GM23338 (cell line): ENCODE measurements around the gene MKI67. TPM values are rescaled to one million over a fixed set of nuclear protein-coding genes. Genes with fewer than 3 reads are reported as not detected.

Experiments used
- ATAC-seq: fragments of 200-7000 bp; cut with Tn5 transposase; 3 replicates; pipeline ENCODE4 v1.9.1; 2020
- DNase-seq: peaks from one replicate; pipeline ENCODE4 v3.0.0-alpha.2; 2015; ENCODE audit warnings: low spot score
- H2AFZ ChIP-seq: fragments of 200-600 bp; sonication (generic); 2 replicates; pipeline ENCODE4 v1.8.0; 2016; ENCODE audit warnings: antibody characterized with exemption, mild to moderate bottlenecking, moderate library complexity
- H3F3A ChIP-seq: fragments of 200-600 bp; sonication (generic); replicated peaks from 2 replicates; pipeline ENCODE4 v1.8.0; 2017; ENCODE audit warnings: antibody characterized with exemption, mixed run types, low read depth
- H3K27ac ChIP-seq: fragments of 200-600 bp; sonication (generic); 2 replicates; pipeline ENCODE4 v1.6.1; 2016; ENCODE audit warnings: low read depth
- H3K27me3 ChIP-seq: fragments of 200-600 bp; sonication (generic); 2 replicates; pipeline ENCODE4 v1.8.0; 2016; ENCODE audit warnings: mild to moderate bottlenecking, mixed run types, moderate library complexity; ENCODE audit not compliant: insufficient read depth
- H3K36me3 ChIP-seq: fragments of 200-600 bp; sonication (generic); 2 replicates; pipeline ENCODE4 v1.8.0; 2016; ENCODE audit warnings: mild to moderate bottlenecking; ENCODE audit not compliant: insufficient read depth
- H3K4me1 ChIP-seq: fragments of 200-600 bp; sonication (generic); 2 replicates; pipeline ENCODE4 v1.8.0; 2016; ENCODE audit warnings: mild to moderate bottlenecking, moderate library complexity; ENCODE audit not compliant: insufficient read depth
- H3K4me2 ChIP-seq: fragments of 200-600 bp; sonication (generic); 2 replicates; pipeline ENCODE4 v1.7.1; 2017; ENCODE audit warnings: mixed run types
- H3K4me3 ChIP-seq: fragments of 200-600 bp; sonication (generic); 2 replicates; pipeline ENCODE4 v1.6.1; 2016; ENCODE audit warnings: mixed run types
- H3K79me2 ChIP-seq: fragments of 200-600 bp; sonication (generic); replicated peaks from 2 replicates; pipeline ENCODE4 v1.8.0; 2017; ENCODE audit warnings: mild to moderate bottlenecking; ENCODE audit not compliant: insufficient read depth
- H3K9me2 ChIP-seq: fragments of 200-600 bp; sonication (generic); 2 replicates; pipeline ENCODE4 v1.8.0; 2017; ENCODE audit not compliant: insufficient read depth
- H4K20me1 ChIP-seq: fragments of 200-600 bp; sonication (generic); replicated peaks from 2 replicates; pipeline ENCODE4 v1.8.0; 2017; ENCODE audit warnings: mild to moderate bottlenecking; ENCODE audit not compliant: insufficient read depth
- H3K27ac Mint-ChIP-seq: 2 replicates; pipeline ENCODE4 v1.8.0; 2020; ENCODE audit warnings: inconsistent platforms, mild to moderate bottlenecking, moderate library complexity, mixed read lengths
- H3K27me3 Mint-ChIP-seq: 3 replicates; pipeline ENCODE4 v1.8.0; 2022; ENCODE audit warnings: low read depth, mild to moderate bottlenecking, moderate library complexity, mixed read lengths, inconsistent platforms; ENCODE audit not compliant: insufficient read depth, poor library complexity
- H3K36me3 Mint-ChIP-seq: 3 replicates; pipeline ENCODE4 v1.8.0; 2021; ENCODE audit warnings: low read depth, mild to moderate bottlenecking, inconsistent platforms, moderate library complexity, mixed read lengths
- H3K4me1 Mint-ChIP-seq: 3 replicates; pipeline ENCODE4 v1.8.0; 2020; ENCODE audit warnings: mild to moderate bottlenecking, inconsistent platforms, mixed read lengths
- H3K4me3 Mint-ChIP-seq: 3 replicates; pipeline ENCODE4 v1.8.0; 2021; ENCODE audit warnings: moderate library complexity, mild to moderate bottlenecking, inconsistent platforms, mixed read lengths
- H3K9me3 Mint-ChIP-seq: 3 replicates; pipeline ENCODE4 v1.8.0; 2020; ENCODE audit warnings: moderate library complexity, mild to moderate bottlenecking, inconsistent platforms, mixed read lengths
- CREB1 ChIP-seq: fragments of 250-450 bp; sonication (Bioruptor Pico); IDR thresholded peaks from 2 replicates; pipeline ENCODE4 v1.5.0; 2020; ENCODE audit warnings: low read depth, mild to moderate bottlenecking, moderate library complexity
- EZH2 ChIP-seq: fragments of 200-600 bp; sonication (generic); IDR thresholded peaks from one replicate; pipeline ENCODE4 v1.8.0; 2017; ENCODE audit warnings: antibody characterized with exemption, mild to moderate bottlenecking, low read depth; ENCODE audit not compliant: unreplicated experiment
- EZH2phosphoT487 ChIP-seq: fragments of 200-600 bp; sonication (generic); IDR thresholded peaks from one replicate; pipeline ENCODE4 v1.8.1; 2018; ENCODE audit warnings: antibody characterized with exemption; ENCODE audit not compliant: unreplicated experiment
- JUNB ChIP-seq: IDR thresholded peaks from one replicate; pipeline ENCODE4 v1.6.1; 2016; ENCODE audit warnings: antibody characterized with exemption; ENCODE audit not compliant: unreplicated experiment
- NANOG ChIP-seq: IDR thresholded peaks from 2 replicates; pipeline ENCODE4 v1.6.1; 2016; ENCODE audit warnings: antibody characterized with exemption, borderline replicate concordance
- POLR2AphosphoS5 ChIP-seq: IDR thresholded peaks from 2 replicates; pipeline ENCODE4 v1.6.1; 2016; ENCODE audit warnings: antibody characterized with exemption, low read depth
- REST ChIP-seq: IDR thresholded peaks from one replicate; pipeline ENCODE4 v1.6.1; 2018; ENCODE audit warnings: antibody characterized with exemption; ENCODE audit not compliant: unreplicated experiment
- STAT1 ChIP-seq: IDR thresholded peaks from one replicate; pipeline ENCODE4 v1.6.1; 2016; ENCODE audit warnings: antibody characterized with exemption; ENCODE audit not compliant: unreplicated experiment
- ZNF114 ChIP-seq: fragments of 250-450 bp; sonication (Bioruptor Pico); IDR thresholded peaks from 2 replicates; pipeline ENCODE4 v1.5.0; 2020; ENCODE audit warnings: mild to moderate bottlenecking, moderate library complexity
- ZNF331 ChIP-seq: fragments of 250-450 bp; sonication (Bioruptor Pico); IDR thresholded peaks from 2 replicates; pipeline ENCODE4 v1.5.0; 2020; ENCODE audit warnings: low read depth, mild to moderate bottlenecking, moderate library complexity
- polyA plus RNA-seq: library from polyadenylated mRNA; unstranded; fragments of >200 nt; fragmentation: Nextera tagmentation; extraction: Ambion mirVana; gene quantifications from 2 replicates; pipeline ENCODE4 v1.2.1, GENCODE V29; 2016
- total RNA-seq: library from RNA; depleted of rRNA; stranded (reverse); fragments of >200 nt; shearing (Covaris generic); gene quantifications from 2 replicates; pipeline ENCODE4 v1.2.3, GENCODE V29; 2014
- TF ChIP-seq, protein P1 (sequence below), 2 experiments: fragments of 200-600 bp in 1 of 2; sonication (generic) in 1 of 2; conservative IDR thresholded peaks; 2 replicates each; pipeline versions ENCODE4 v1.5.1 to v1.6.1; 2016 to 2017; ENCODE audit warnings: antibody characterized with exemption in 2 of 2, low read depth in 2 of 2, mild to moderate bottlenecking in 2 of 2, moderate library complexity in 1 of 2
- TF ChIP-seq, protein P2 (sequence below): IDR thresholded peaks from 2 replicates; pipeline ENCODE4 v1.6.1; 2016; ENCODE audit warnings: antibody characterized with exemption
- TF ChIP-seq, protein P3 (sequence below): fragments of 250-450 bp; sonication (Bioruptor Pico); IDR thresholded peaks from 2 replicates; pipeline ENCODE4 v1.5.0; 2020; ENCODE audit warnings: mild to moderate bottlenecking, moderate library complexity

The MKI67 gene
- total and polyA plus RNA-seq, 2 experiments from 2014 or later: 58.0 to 103 TPM

DNA sequence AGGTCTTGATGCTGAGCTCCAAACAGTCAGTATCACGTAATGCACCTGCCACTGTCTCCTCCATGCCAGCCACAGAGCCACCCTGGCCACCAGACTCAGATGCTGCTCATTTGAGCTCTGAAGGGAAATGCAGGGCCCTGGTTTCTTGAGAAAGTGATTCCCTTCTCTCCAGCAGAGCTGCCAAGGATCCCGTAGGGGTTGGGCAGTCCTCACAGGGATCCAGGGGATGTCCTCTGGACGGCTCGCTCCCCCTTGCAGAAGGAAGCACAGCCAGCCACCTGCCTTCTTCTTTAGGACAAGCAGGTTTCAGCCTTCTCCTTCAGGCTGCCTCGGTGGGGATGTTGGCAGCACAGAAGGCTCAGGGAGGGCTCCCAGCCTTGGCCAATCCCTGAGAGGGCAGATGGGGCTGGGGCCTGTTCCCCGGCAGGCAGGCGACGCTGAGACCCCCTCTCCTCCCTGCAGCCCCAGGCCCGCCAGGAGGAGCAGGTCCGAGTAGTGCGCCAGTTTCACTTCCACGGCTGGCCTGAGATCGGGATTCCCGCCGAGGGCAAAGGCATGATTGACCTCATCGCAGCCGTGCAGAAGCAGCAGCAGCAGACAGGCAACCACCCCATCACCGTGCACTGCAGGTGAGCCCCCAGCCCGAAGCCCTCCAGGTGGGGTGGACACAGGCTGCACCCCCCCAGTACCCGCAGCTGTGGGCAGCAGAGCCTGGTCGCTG is 48.9 kb downstream of the MKI67 start:
- Histone ChIP-seq H3K4me3 (no peak overlapping the region), H3F3A (no peaks in the 10 kb centered on the region), H3K4me1 (no peaks in the 10 kb centered on the region), H3K27ac (no peak overlapping the region), H4K20me1 (no peaks in the 10 kb centered on the region), H3K9me2 (no peaks in the 10 kb centered on the region), H3K27me3 (no peaks in the 10 kb centered on the region), H3K4me2 (no peak overlapping the region), H3K79me2 (no peaks in the 10 kb centered on the region), H3K36me3 (no peaks in the 10 kb centered on the region), H2AFZ (no peak overlapping the region)
- no peak overlapping the region for H3K27ac Mint-ChIP-seq
- H3K4me3 Mint-ChIP-seq: no peak overlapping the region
- no peaks in the 10 kb centered on the region for H3K27me3 Mint-ChIP-seq
- peaks cover 10% of the 10 kb centered on the region; the same call in 2 of the 3 replicates for H3K4me1 Mint-ChIP-seq
- H3K9me3 Mint-ChIP-seq: no peaks in the 10 kb centered on the region
- ATAC-seq: no peak
- no peaks in the 10 kb centered on the region for H3K36me3 Mint-ChIP-seq
- no peak for TF ChIP-seq NANOG
- TF ChIP-seq ZNF331 (CRISPR knock-in tag): no peak
- no peak for TF ChIP-seq JUNB
- TF ChIP-seq POLR2AphosphoS5: no peak
- TF ChIP-seq, protein P1, sequence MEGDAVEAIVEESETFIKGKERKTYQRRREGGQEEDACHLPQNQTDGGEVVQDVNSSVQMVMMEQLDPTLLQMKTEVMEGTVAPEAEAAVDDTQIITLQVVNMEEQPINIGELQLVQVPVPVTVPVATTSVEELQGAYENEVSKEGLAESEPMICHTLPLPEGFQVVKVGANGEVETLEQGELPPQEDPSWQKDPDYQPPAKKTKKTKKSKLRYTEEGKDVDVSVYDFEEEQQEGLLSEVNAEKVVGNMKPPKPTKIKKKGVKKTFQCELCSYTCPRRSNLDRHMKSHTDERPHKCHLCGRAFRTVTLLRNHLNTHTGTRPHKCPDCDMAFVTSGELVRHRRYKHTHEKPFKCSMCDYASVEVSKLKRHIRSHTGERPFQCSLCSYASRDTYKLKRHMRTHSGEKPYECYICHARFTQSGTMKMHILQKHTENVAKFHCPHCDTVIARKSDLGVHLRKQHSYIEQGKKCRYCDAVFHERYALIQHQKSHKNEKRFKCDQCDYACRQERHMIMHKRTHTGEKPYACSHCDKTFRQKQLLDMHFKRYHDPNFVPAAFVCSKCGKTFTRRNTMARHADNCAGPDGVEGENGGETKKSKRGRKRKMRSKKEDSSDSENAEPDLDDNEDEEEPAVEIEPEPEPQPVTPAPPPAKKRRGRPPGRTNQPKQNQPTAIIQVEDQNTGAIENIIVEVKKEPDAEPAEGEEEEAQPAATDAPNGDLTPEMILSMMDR (conservative IDR thresholded peaks at IDR 0.05; ENCODE audit: low read depth in 2 of 2): no peak
- no peak for TF ChIP-seq STAT1
- no peak for TF ChIP-seq CREB1 (CRISPR knock-in tag)
- TF ChIP-seq EZH2: no peak
- TF ChIP-seq, protein P2, sequence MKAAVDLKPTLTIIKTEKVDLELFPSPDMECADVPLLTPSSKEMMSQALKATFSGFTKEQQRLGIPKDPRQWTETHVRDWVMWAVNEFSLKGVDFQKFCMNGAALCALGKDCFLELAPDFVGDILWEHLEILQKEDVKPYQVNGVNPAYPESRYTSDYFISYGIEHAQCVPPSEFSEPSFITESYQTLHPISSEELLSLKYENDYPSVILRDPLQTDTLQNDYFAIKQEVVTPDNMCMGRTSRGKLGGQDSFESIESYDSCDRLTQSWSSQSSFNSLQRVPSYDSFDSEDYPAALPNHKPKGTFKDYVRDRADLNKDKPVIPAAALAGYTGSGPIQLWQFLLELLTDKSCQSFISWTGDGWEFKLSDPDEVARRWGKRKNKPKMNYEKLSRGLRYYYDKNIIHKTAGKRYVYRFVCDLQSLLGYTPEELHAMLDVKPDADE: no peak
- TF ChIP-seq, protein P3, sequence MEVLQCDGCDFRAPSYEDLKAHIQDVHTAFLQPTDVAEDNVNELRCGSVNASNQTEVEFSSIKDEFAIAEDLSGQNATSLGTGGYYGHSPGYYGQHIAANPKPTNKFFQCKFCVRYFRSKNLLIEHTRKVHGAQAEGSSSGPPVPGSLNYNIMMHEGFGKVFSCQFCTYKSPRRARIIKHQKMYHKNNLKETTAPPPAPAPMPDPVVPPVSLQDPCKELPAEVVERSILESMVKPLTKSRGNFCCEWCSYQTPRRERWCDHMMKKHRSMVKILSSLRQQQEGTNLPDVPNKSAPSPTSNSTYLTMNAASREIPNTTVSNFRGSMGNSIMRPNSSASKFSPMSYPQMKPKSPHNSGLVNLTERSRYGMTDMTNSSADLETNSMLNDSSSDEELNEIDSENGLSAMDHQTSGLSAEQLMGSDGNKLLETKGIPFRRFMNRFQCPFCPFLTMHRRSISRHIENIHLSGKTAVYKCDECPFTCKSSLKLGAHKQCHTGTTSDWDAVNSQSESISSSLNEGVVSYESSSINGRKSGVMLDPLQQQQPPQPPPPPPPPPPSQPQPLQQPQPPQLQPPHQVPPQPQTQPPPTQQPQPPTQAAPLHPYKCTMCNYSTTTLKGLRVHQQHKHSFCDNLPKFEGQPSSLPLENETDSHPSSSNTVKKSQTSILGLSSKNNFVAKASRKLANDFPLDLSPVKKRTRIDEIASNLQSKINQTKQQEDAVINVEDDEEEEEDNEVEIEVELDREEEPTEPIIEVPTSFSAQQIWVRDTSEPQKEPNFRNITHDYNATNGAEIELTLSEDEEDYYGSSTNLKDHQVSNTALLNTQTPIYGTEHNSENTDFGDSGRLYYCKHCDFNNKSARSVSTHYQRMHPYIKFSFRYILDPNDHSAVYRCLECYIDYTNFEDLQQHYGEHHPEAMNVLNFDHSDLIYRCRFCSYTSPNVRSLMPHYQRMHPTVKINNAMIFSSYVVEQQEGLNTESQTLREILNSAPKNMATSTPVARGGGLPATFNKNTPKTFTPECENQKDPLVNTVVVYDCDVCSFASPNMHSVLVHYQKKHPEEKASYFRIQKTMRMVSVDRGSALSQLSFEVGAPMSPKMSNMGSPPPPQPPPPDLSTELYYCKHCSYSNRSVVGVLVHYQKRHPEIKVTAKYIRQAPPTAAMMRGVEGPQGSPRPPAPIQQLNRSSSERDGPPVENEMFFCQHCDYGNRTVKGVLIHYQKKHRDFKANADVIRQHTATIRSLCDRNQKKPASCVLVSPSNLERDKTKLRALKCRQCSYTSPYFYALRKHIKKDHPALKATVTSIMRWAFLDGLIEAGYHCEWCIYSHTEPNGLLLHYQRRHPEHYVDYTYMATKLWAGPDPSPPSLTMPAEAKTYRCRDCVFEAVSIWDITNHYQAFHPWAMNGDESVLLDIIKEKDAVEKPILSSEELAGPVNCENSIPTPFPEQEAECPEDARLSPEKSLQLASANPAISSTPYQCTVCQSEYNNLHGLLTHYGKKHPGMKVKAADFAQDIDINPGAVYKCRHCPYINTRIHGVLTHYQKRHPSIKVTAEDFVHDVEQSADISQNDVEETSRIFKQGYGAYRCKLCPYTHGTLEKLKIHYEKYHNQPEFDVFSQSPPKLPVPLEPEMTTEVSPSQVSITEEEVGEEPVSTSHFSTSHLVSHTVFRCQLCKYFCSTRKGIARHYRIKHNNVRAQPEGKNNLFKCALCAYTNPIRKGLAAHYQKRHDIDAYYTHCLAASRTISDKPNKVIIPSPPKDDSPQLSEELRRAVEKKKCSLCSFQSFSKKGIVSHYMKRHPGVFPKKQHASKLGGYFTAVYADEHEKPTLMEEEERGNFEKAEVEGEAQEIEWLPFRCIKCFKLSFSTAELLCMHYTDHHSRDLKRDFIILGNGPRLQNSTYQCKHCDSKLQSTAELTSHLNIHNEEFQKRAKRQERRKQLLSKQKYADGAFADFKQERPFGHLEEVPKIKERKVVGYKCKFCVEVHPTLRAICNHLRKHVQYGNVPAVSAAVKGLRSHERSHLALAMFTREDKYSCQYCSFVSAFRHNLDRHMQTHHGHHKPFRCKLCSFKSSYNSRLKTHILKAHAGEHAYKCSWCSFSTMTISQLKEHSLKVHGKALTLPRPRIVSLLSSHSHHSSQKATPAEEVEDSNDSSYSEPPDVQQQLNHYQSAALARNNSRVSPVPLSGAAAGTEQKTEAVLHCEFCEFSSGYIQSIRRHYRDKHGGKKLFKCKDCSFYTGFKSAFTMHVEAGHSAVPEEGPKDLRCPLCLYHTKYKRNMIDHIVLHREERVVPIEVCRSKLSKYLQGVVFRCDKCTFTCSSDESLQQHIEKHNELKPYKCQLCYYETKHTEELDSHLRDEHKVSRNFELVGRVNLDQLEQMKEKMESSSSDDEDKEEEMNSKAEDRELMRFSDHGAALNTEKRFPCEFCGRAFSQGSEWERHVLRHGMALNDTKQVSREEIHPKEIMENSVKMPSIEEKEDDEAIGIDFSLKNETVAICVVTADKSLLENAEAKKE (CRISPR knock-in tag): no peak
- TF ChIP-seq REST: no peak
- TF ChIP-seq ZNF114 (CRISPR knock-in tag): no peak
- TF ChIP-seq EZH2phosphoT487: no peak
- no peak for DNase-seq
